Activated T-helper 1 cell treated with anti-CD3 and anti-CD28 coated beads, Interleukin-2, amount 50 U/mL, for 16 hours (primary cell): ENCODE measurements around the gene GNG7.
A peak's percentile ranks its signal among the peaks of the same experiment; 100 is the strongest.

ENCODE experiments used
- DNase-seq, 2 donors: peaks; one replicate each; pipeline ENCODE4 v3.0.0-alpha.2; 2020; ENCODE audit warnings: low read depth in 1 of 2, low spot score in 1 of 2

Gene GNG7

DNA sequence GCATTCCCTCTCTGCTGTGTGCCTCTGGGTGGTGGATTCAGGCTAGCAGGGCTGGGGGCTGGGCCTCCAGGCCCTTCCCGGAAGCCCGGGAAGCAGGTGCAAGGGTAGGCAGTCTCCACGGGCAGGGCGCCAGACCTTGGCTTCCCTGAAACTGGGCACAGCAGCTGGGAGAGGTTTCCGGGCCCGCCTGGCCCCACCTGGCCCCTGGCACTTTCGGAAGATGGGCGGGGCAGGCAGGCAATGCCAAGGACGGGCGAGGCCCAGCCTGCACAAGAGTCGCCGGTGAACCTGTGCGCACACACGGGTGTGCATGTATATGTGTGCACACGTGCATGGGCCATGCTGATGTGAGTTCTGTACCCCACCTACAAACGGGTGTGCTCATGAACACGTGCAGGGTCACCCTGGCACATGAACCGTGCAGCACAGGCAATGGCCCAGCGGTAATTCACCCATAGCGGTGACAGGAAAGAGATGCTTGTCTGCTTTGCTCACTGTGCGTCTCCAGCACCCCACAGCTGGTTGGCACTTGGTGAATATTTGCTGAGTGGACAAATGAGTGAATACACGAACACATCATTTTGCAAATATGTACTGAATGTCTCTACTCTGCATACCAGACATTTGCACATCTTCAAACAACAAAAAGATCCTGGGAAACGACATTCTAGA is 211.2 kb downstream of the GNG7 start:
- no peak for DNase-seq

DNA sequence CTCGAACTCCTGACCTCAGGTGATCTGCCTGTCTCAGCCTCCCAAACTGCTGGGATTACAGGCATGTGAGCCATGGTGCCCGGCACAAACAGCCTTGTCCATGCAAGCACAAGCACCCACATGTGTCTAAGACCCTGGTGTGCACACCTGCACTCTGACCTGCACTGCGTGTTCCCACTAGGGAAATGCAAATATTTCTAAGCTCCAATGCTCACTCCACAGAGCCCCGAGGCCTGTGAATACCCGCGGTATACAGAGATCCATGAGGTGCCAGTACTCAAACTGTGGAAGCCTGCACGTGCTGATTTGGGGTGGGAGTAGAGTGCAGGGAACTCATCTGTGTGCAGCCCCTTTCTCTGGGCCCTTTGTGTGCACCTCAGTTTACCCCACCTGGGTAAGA is 211.8 kb downstream of the GNG7 start:
- no peak for DNase-seq

DNA sequence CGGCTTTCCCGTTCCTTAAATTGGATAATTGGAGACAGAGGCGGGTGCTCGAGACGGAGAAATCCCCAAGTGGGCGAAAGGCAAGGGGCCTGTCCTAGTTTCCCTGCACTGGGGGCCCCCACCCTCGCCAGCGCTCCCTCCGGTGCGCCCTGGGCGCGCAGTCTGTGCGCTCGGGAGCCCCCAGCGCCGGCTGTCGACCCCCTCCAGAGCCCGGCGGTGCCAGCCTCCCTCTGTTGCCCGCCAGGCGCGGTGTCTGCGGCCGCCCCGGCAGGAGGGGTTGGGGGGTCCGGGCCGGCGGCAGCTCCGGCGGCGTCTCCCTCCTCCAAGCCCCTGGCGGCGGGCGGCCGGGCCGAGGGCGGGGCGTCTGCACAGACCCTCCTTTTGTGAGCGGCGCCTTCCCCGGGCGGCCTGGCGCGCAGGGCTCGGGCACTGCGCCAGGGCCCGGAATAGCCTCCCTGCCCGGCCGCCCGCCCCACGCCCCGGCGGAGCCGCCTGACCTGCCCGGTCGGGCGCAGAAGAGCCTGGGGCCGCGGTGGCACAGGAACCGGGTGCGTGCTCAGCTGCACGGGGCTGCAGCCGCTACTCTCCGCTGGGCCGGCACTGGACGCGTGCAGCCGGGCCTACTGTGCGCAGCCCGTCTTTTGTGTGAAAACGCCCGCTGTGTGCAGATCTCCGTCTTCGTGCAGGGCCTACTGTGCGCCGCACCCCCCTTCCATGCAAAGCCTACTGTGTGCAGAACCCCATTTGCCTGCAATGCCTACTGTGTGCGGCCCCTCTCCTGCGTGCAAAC is 213.4 kb downstream of the GNG7 start:
- no peak for DNase-seq

DNA sequence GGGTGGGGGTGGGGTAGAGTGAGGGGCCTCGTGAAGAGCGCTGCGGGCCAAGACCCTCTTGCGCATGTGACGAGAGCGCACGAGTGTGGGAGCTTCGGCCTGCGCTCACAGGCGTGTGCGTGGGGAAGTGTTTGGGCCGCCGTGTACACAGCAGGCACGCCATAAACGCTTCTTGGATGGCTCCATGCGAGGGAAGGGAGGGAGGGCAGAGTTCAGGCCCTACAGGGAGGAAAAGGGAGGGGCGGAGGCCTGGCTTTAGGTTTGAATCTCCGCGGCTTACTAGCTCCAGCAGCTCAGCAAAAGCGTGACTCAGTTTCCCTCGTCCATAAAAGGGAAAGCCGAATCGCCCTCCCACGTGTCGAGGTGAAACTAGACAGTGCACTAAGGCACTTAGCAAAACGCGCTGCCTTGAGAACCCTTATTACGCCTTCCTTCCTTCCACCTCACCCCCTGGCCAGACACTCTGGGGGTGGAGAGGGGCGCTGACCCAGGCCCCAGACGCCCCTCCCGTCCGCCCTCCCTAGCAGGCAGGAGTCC is 214.0 kb downstream of the GNG7 start:
- DNase-seq = no peak

DNA sequence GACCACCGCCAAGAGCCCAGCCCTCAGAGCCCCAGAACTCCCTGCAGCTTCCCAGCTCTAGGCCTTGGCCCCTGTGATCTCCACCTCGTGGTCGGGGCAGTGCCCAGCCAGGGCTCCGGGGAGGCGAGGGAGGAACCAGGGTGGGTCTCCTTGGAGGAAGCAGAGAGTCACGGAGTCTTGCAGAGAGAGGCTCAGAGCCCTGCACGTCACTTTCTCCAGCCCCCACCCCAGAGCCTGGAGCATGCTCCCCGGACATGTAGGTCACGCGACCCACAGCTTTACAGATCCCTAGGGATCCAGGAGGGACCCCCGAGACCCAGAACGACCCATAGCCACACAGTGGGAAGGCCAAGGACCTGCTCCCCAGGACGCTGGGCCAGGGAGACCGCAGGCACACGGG is 214.7 kb downstream of the GNG7 start:
- no peak for DNase-seq

DNA sequence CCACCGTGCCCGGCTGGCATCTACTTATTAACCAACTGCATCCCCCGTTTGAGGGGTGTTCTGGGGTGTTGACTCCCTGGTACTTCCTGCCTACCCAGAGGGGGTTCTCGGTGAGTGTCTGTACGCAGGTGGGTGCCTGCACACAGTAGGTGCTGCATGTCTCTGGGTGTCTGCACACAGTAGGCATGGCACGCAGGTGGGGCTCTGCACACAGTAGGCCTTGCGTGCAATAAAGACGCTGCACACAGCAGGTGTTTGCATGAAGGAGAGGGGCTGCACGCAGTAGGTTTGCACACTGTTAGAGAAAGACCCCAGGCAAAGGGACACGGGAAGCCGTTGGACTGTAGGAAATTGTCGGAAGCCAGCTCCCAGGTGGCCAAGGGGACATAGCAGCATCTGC is 215.4 kb downstream of the GNG7 start:
- no peak for DNase-seq

DNA sequence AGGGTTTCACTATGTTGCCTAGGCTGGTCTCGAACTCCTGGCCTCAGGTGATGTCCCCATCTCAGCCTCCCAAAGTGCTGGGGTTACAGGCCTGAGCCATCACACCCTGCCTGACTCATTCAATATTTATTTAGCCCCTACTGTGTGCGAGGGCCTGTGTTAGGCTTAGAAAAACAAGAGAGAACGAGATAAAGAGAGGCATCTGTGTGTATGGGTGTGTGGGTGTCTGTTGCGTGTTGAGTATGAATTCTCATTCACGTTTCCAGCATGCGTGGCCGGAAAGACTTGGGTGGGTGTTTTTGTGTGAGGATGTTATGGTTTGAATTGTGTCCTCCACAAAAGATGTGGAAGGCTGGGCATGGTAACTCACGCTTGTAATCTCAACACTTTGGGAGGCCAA is 217.1 kb downstream of the GNG7 start:
- no peak for DNase-seq

DNA sequence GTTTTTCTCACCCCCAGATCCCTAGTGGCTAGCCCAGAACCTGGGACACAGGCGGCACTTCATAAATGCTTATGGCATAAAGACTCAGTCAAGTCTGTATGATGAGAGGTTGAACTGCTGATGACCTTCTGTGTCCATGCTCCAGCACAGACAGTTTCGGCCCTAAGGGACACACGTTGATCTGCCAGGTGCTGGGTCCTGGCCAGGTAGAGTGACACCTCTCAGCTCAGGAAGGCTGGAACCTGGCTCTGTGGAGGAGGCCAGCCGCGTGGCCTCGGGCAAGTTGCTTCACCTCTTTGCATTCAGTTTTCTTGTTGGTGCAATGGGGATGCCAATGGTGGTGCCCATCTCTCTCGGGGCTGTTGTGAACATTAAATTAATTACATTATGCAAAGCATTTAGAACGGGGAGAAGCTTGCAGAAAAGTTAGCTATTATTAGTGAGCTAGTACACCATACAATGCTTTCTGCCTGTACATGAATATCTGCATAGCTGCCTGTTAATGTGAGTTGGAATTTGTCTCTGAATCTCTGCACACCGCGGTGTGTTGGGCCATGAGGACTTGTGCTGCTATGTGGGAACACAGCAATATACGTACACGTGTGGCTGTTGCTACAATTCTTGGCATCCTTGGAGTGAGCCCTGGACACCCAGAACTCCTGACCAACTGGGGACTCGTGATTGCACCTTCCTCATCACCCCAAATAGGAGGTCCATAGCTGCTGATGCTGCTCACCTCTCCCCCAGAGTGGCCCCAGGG is 218.1 kb downstream of the GNG7 start:
- no peak for DNase-seq

DNA sequence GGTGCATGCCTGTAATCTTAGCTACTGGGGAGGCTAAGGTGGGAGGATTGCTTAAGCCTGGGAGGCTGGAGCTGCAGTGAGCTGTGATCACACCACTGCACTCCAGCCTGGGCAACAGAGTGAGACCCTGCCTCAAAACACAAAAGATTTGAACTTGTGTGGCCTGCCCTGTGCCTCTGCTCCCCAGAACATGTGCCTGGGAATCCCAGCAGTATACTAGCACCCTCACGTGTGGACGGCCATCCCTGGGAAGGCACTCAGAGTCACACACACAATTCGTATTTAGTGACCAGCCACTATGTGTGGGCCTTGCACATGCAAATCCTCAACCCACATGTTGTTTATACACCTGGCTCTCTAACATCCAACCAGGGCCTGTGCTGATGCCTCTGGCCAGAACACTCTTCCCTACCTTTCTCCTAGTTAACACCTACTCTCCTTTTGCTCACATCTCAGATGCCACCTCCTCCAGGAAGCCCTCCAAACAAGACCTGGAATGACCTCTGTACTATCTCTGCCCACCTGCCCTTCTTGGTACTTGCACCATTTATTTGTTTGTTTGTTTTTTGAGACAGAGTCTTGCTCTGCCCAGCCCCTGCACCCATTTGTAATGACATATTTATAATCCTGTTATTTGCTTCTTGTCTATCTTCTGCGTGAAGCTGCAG is 218.9 kb downstream of the GNG7 start:
- DNase-seq = no peak

DNA sequence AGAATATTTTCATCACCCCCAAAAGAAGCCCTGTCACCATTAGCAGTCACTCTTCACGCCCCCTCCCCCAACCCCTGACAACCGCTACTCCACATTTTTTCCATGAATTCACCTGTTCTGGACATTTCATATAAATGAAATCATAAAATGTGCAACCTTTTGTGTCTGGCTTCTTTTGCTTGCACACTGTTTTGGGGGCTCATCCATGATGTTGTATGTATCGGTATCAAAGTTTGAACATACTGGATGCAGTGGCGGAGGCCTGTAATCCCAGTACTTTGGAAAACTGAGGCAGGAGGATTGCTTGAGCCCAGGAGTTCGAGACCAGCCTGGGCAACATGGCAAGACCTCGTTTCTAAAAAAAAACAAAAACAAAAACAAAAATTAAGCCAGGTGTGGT is 219.4 kb downstream of the GNG7 start:
- DNase-seq = no peak

DNA sequence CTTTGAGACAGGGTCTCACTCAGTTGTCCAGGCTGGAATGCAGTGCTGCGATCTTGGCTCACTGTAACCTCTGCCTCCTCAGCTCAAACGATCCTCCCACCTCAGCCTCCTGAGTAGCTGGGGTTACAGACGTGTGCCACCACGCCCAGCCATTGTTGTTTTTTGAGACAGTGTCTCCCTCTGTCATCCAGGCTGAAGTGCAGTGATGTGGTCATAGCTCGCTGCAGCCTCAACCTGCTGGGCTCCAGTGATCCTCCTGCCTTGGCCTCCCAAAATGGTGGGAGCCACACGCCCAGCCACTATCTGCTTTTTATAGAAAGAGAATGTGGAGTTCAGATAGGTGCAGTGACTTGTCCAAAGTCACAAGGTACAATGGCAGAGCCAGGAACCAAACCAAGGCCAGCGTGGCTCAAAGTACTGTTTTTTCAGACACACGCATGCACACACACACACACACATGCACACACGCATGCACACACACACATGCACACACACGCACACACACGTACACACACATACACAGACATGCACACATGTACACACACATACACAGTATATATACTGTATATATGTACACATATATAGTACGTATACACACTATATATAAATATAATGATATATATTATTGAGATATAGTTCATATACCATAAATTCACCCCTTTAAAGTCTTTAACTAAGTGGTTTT is 220.0 kb downstream of the GNG7 start:
- DNase-seq = no peak

DNA sequence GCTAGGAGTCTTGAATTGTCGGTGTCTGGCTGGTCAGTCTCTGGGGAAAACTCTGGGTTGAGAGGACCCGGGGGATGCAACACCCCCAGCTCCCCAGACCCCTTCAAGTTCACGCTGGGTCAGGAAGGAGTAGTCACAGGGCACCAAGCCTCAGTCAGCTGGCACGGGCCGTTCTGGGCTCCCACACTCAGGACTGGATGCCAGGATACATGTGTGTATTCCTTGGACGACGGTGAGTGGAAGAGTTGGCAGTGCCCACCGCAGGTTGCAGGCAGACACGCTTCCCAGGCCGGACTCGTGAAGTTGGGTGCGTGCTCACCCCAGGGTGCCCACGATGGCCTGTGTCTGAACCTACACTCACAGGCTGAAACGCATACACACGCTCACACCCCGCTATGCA is 221.0 kb downstream of the GNG7 start:
- no peak for DNase-seq

DNA sequence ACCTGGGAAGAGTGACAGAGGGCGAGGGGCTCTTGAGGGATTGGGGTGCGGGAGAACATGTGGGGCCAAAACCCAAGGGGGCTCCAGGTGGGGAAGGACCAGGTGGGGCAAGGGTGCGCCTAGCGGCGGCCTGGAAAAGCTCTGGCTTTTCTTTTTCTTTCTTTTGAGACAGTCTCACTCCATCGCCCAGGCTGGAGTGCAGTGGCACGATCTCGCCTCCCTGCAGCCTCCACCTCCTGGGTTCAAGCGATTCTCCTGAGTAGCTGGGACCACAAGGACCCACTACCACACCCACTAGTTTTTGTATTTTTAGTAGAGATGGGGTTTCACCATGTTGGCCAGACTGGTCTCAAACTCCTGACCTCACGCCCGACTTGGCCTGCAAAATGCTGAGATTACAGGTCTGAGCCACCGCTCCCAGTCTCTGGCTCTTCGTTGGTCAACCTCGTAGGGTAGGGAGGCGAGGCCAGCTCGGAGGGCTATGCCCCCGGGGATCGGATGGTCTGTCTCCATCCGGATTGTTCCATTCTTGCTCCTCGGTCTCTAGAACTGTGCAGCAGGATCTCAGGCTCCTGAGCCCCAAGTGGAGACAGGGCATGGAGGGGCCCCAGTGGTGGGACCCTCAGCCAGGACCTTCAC is 222.8 kb downstream of the GNG7 start:
- no peak for DNase-seq

DNA sequence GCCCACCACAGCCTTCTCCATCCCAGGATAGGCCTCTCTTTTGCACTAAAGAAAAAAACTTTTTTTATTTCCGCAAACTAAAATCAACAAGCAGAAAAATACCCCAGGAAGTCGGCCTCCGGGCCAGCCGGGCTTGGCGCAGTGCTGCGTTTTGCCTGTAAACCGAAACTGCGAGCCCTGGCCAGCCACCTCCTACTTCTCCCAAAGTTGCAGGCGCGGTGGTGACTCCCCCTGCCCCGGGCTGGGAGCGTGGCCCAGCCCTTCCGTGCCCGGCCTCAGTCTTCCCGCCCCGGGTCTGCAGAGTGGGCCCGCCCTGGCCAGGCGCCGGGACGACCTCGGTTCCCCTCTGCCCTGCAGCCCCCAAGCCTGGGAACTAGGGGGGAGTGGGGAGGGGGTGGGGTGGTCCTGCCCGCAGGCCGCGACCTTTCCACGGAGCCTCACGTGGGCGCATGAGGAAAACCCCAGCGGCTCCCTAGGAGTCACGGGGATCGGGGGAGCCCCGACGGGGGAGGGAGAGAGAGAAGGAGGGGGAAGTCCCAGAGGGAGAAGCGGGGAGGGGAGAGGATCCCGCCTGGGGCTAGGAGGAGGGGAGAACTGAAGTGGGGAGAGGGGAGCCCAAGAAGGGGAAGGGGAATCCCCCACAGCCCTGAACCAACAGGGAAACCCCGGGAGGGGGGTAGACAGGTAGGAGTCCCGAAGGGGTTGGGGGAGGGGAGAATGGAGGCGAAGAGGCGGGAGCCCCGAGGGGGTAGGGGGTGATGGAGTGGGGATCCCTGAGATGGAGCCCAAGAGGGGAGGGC is 223.5 kb downstream of the GNG7 start:
- peak; percentile 48 to 60 for DNase-seq

DNA sequence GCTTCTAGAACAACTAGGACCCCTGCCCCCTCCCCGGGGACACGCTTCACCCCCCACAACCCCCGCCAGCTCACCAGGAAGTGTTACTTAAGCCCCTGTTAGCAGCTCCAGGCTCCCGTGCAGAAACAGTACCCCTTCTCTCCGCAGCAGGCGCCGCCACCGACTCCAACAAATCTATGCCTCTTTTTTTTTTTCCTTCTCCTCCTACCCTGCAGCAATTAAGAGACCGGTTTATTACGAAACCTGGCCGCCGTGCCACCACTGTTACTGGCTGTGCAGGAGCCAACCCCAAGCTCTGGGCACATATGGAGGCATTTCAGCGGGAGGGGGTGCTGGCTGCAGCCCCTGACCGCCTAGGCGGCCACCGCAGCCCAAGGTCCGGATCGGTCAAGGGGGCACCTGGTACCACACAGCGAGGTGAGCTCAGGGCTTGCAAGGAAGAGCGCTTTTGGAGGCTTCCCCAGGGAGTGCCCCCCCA is 224.2 kb downstream of the GNG7 start:
- peak; percentile 25 to 36 for DNase-seq

DNA sequence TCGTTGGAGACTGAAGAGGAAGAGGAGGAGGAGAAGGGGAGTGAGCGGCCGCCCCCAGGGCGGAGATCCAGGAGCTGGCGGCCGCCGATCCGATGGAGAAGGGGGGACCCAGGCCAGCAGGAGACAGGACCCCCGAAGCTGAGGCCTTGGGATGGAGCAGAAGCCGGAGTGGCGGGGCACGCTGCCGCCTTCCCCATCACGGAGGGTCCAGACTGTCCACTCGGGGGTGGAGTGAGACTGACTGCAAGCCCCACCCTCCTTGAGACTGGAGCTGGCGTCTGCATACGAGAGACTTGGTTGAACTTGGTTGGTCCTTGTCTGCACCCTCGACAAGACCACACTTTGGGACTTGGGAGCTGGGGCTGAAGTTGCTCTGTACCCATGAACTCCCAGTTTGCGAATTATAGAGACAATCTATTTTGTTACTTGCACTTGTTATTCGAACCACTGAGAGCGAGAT is 224.7 kb downstream of the GNG7 start:
- no peak for DNase-seq

DNA sequence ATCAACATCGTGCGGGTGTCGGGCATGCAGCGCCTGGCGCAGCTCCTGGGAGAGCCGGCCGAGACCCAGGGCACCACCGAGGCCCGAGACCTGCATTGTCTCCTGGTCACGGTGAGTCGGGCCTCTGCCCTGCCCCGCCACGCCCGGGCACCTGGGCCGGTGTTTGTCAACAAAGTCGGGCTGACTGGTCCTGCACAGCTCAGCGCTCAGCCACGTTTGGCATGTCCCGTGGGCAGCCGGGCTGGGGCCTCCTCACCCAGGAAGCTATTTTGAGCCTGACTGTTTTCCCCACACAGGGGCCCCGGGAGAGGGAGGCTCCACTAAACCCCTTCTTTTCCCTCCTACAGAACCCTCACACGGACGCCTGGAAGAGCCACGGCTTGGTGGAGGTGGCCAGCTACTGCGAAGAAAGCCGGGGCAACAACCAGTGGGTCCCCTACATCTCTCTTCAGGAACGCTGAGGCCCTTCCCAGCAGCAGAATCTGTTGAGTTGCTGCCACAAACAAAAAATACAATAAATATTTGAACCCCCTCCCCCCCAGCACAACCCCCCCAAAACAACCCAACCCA is 225.3 kb downstream of the GNG7 start:
- DNase-seq = peak in 1 of 2 donors; percentile 20

DNA sequence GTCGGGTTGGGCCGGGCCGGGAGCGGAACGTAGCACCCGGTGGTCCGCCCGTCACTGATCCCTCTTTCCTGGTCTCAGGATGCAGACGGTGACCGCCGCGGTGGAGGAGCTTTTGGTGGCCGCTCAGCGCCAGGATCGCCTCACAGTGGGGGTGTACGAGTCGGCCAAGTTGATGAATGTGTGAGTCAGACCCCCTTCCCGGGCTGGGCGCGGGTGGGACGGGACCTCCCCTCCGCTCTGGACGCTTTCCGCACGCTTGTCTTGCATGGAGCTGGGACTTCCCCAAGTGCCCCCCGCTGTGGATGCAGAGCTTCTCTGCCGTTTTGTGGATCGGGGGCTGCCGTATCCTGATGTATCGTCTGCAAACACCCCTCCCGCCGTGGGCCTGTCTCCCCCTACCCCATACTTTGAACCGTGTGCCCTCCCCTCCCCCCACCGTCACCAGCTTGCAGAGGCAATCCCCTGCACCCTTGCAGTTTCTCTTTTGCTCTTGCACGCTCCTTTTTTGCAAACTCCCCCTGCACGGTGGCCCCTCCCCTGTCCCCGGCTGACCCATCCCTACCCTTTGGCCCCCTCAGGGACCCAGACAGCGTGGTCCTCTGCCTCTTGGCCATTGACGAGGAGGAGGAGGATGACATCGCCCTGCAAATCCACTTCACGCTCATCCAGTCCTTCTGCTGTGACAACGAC is 225.9 kb downstream of the GNG7 start:
- DNase-seq = peak; percentile 35 to 52
